ENCODE data around the gene FLAD1. TPM values are rescaled to one million over a fixed set of nuclear protein-coding genes. Genes with fewer than 3 reads are reported as not detected.

Gene FLAD1
- total RNA-seq, 1 donor from 2014 or later, result 51.5 TPM

DNA sequence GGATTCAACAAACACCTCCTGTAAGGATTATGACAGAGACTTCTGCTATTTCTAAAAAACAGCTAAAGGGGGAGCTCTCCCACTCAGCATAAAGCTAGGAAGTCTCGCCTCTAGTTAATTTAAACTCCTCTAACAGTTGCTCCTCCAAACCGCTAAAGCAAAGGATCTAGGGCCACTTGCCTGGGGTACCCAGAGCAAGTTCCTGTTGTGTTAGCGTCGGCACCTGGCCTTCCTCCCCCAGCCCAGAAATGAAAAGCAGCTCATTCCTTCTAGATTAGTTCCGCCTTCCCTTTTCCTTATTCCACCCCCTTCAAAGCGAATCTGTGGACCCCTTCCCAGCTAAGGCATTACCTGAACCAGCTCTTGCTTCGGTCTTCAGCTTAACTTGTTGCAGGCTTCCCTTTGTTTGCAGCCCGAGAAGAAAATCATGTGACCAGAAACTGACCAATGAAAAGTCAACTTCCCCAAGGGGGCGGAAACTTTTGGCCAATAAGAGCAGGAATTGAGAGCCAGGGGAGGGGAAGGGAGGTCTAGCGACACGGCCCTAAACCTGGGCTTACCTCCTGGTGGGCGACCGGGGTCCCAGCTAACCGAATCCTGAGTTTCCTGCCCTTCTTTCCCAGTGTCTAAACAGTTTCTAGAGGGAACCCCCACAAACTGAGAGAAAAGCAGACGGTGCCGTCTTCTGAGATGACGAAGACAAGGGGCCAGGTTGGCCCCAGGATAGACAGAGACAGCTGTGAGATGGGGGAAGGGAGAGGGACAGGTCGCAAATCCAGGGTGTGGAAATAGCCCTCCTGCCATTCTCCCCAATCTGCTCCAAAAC is 27.2 kb upstream of the FLAD1 start, which contains the start of gene PBXIP1:
Gene PBXIP1 (minus strand): TSS at position 382 of the 826 bp plus-strand sequence. CDS start 2,378 bp downstream, outside the sequence.
- Histone ChIP-seq H3K27me3 (ENCODE audit: insufficient read depth, low read length) (no peaks in the 10 kb centered on the region), H3K4me3 (ENCODE audit: insufficient read depth, low read depth, low read length) (peak within 1 kb of the TSS; percentile 73), H3K4me1 (ENCODE audit: insufficient read depth, low read length) (peaks cover 31% of the 10 kb centered on the region), H3K79me2 (ENCODE audit: insufficient read depth, low read length) (peaks cover 36% of the 10 kb centered on the region), H4K20me1 (ENCODE audit: insufficient read depth, low read length) (peaks cover 32% of the 10 kb centered on the region), H3K9ac (ENCODE audit: low read length) (peak within 1 kb of the TSS; percentile 86), H3K27ac (ENCODE audit: low read depth, low read length) (peak within 1 kb of the TSS; percentile 85), H3K4me2 (ENCODE audit: low read length) (peak within 1 kb of the TSS; percentile 96), H3K9me3 (ENCODE audit: insufficient read depth, low read depth, low read length) (no peaks in the 10 kb centered on the region), H3K36me3 (ENCODE audit: insufficient read depth, low read length) (peaks cover 1% of the 10 kb centered on the region), H2AFZ (ENCODE audit: low read depth, low read length) (peak within 1 kb of the TSS; percentile 85)
- H3K27ac Mint-ChIP-seq (ENCODE audit: unreplicated experiment), result peak within 1 kb of the TSS; percentile 98
- H3K9me3 Mint-ChIP-seq (ENCODE audit: unreplicated experiment), result no peaks in the 10 kb centered on the region
- FAIRE-seq, result peak; percentile 67
- peaks cover 12% of the 10 kb centered on the region for H3K36me3 Mint-ChIP-seq (ENCODE audit: low read depth, unreplicated experiment)
- no peak for TF ChIP-seq EZH2 (IDR thresholded peaks at IDR 0.05; ENCODE audit: insufficient read depth, low read length)
- TF ChIP-seq CTCF (IDR thresholded peaks at IDR 0.05; ENCODE audit: insufficient read depth, low read depth, low read length), result peak; percentile 35
- H3K27me3 Mint-ChIP-seq (ENCODE audit: low read depth, unreplicated experiment), result no peaks in the 10 kb centered on the region
- H3K4me3 Mint-ChIP-seq (ENCODE audit: unreplicated experiment), result peak within 1 kb of the TSS; percentile 95
- DNase-seq (ENCODE audit: low read depth), result peak; percentile 78
- peaks cover 35% of the 10 kb centered on the region for H3K4me1 Mint-ChIP-seq (ENCODE audit: low read depth, unreplicated experiment)

DNA sequence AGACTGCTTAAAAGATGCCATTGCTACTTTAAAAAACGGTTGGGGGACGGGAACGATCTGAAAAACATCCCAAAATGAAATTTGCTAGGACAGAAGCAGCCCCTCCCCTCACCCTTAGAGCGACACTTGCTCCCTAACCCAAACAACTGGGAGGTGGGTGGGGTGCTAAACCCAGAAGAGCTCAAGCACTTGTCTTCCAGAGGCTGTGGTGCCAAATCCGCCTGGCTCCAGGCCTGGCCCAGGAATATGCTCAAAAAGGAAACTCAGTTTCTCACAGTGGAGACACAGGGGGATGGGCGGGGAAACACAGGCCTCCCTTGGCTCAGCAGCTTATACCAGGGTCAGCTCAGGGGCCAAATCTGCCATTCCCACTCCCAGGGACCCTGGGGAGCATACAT is 26.6 kb upstream of the FLAD1 start:
- peak overlapping the region; percentile 96 for H3K4me2 ChIP-seq (ENCODE audit: low read length)
- no peaks in the 10 kb centered on the region for H3K27me3 Mint-ChIP-seq (ENCODE audit: low read depth, unreplicated experiment)
- no peaks in the 10 kb centered on the region for H3K36me3 ChIP-seq (ENCODE audit: insufficient read depth, low read length)
- H3K9me3 Mint-ChIP-seq (ENCODE audit: unreplicated experiment), result no peaks in the 10 kb centered on the region
- no peaks in the 10 kb centered on the region for H3K27me3 ChIP-seq (ENCODE audit: insufficient read depth, low read length)
- H3K9me3 ChIP-seq (ENCODE audit: insufficient read depth, low read depth, low read length), result no peaks in the 10 kb centered on the region
- H3K4me3 ChIP-seq (ENCODE audit: insufficient read depth, low read depth, low read length), result peak overlapping the region; percentile 73
- DNase-seq (ENCODE audit: low read depth), result no peak
- peak overlapping the region; percentile 86 for H3K9ac ChIP-seq (ENCODE audit: low read length)
- TF ChIP-seq CTCF (IDR thresholded peaks at IDR 0.05; ENCODE audit: insufficient read depth, low read depth, low read length) (no peak), EZH2 (IDR thresholded peaks at IDR 0.05; ENCODE audit: insufficient read depth, low read length) (no peak)
- peaks cover 40% of the 10 kb centered on the region for H3K79me2 ChIP-seq (ENCODE audit: insufficient read depth, low read length)
- H3K27ac ChIP-seq (ENCODE audit: low read depth, low read length), result peak overlapping the region; percentile 85
- H3K4me1 Mint-ChIP-seq (ENCODE audit: low read depth, unreplicated experiment), result peaks cover 35% of the 10 kb centered on the region
- peaks cover 33% of the 10 kb centered on the region for H3K4me1 ChIP-seq (ENCODE audit: insufficient read depth, low read length)
- no peak for FAIRE-seq
- peak overlapping the region; percentile 95 for H3K4me3 Mint-ChIP-seq (ENCODE audit: unreplicated experiment)
- H2AFZ ChIP-seq (ENCODE audit: low read depth, low read length), result peak overlapping the region; percentile 85
- peaks cover 28% of the 10 kb centered on the region for H4K20me1 ChIP-seq (ENCODE audit: insufficient read depth, low read length)
- H3K27ac Mint-ChIP-seq (ENCODE audit: unreplicated experiment), result peak overlapping the region; percentile 98
- H3K36me3 Mint-ChIP-seq (ENCODE audit: low read depth, unreplicated experiment), result peaks cover 12% of the 10 kb centered on the region
